Skeletal muscle tissue (tissue), 4 donors: Measurements from ENCODE around the gene TCN1. TPM values are rescaled to one million over a fixed set of nuclear protein-coding genes. Genes with fewer than 3 reads are reported as not detected.
"Not testable (repeated sequence)": the region's sequence is repeated elsewhere in the genome, so short reads cannot be mapped to it uniquely, and the experiment has no call there.

ENCODE experiments used
- H3K27ac ChIP-seq: one replicate; pipeline ENCODE4 v1.7.0; 2013; ENCODE audit warnings: mild to moderate bottlenecking, low read depth, low read length, inconsistent platforms
- H3K27me3 ChIP-seq, 3 donors: one replicate each; pipeline ENCODE4 v1.7.0; 2013; ENCODE audit warnings: low read length in 3 of 3; ENCODE audit not compliant: control insufficient read depth in 3 of 3, insufficient read depth in 3 of 3
- H3K36me3 ChIP-seq, 3 donors: one replicate each; pipeline ENCODE4 v1.7.0; 2013; ENCODE audit warnings: low read length in 3 of 3; ENCODE audit not compliant: control insufficient read depth in 3 of 3, insufficient read depth in 3 of 3
- H3K4me1 ChIP-seq, 3 donors: one replicate each; pipeline ENCODE4 v1.7.0; 2013; ENCODE audit warnings: low read length in 3 of 3, mild to moderate bottlenecking in 3 of 3; ENCODE audit not compliant: control insufficient read depth in 3 of 3, insufficient read depth in 3 of 3
- H3K4me3 ChIP-seq, 3 donors: one replicate each; pipeline ENCODE4 v1.7.0; 2013; ENCODE audit warnings: low read length in 3 of 3
- H3K9ac ChIP-seq, 3 donors: one replicate each; pipeline ENCODE4 v1.7.0; 2013; ENCODE audit warnings: low read length in 3 of 3, mild to moderate bottlenecking in 3 of 3, moderate library complexity in 2 of 3, low read depth in 1 of 3
- H3K9me3 ChIP-seq, 3 donors: one replicate each; pipeline ENCODE4 v1.7.0; 2013; ENCODE audit warnings: low read length in 3 of 3; ENCODE audit not compliant: control insufficient read depth in 3 of 3
- total RNA-seq: library from RNA; depleted of rRNA; stranded (reverse); fragments of >200 nt; gene quantifications from one replicate; pipeline ENCODE4 v1.2.3, GENCODE V29; 2014
- donor health status: Osteomylitis.

TCN1 gene
- total RNA-seq, 1 donor from 2014 or later = 1.6 TPM

GRCh38 chr11:59862252-59862651, 4.0 kb downstream of the TCN1 start:
- Histone ChIP-seq H3K36me3 (no peaks in the 10 kb centered on the region), H3K4me1 (no peaks in the 10 kb centered on the region), H3K27me3 (no peaks in the 10 kb centered on the region), H3K27ac (no peak overlapping the region), H3K9me3 (no peaks in the 10 kb centered on the region), H3K9ac (no peak overlapping the region), H3K4me3 (no peak overlapping the region)

- Histone ChIP-seq H3K4me1 (no peaks in the 10 kb centered on the region), H3K9me3 (no peaks in the 10 kb centered on the region), H3K27ac (no peak overlapping the region), H3K4me3 (no peak overlapping the region), H3K27me3 (no peaks in the 10 kb centered on the region), H3K9ac (no peak overlapping the region), H3K36me3 (no peaks in the 10 kb centered on the region)
Measured at GRCh38 chr11:59859673-59860072, 6.6 kb downstream of the TCN1 start.

GRCh38 chr11:59857439-59858434, 8.6 kb downstream of the TCN1 start:
- Histone ChIP-seq H3K4me3 (no peak overlapping the region), H3K27me3 (no peaks in the 10 kb centered on the region), H3K36me3 (no peaks in the 10 kb centered on the region), H3K9ac (no peak overlapping the region), H3K4me1 (no peaks in the 10 kb centered on the region), H3K9me3 (no peaks in the 10 kb centered on the region), H3K27ac (no peak overlapping the region)

GRCh38 chr11:59854871-59855270, 11.4 kb downstream of the TCN1 start:
- H3K9ac ChIP-seq = no peak overlapping the region
- no peaks in the 10 kb centered on the region for H3K4me1 ChIP-seq
- H3K9me3 ChIP-seq = no peaks in the 10 kb centered on the region
- no peak overlapping the region for H3K4me3 ChIP-seq
- no peaks in the 10 kb centered on the region for H3K36me3 ChIP-seq
- no peaks in the 10 kb centered on the region for H3K27me3 ChIP-seq
- no peak overlapping the region for H3K27ac ChIP-seq

- not testable (repeated sequence) for H3K9me3 ChIP-seq, H3K27me3 ChIP-seq
Measured at GRCh38 chr11:59851416-59851815, 14.9 kb downstream of the TCN1 start.

GRCh38 chr11:59849551-59849950, 16.7 kb downstream of the TCN1 start:
- not testable (repeated sequence) for H3K36me3 ChIP-seq, H3K9ac ChIP-seq, H3K4me1 ChIP-seq, H3K9me3 ChIP-seq, H3K27me3 ChIP-seq, H3K4me3 ChIP-seq, H3K27ac ChIP-seq

More at GRCh38 chr11:59851416-59851815, 14.9 kb downstream of the TCN1 start:
- H3K27ac ChIP-seq, H3K4me1 ChIP-seq, H3K4me3 ChIP-seq, H3K36me3 ChIP-seq, H3K9ac ChIP-seq: not testable (repeated sequence)

GRCh38 chr11:59849129-59849528, 17.2 kb downstream of the TCN1 start:
- Histone ChIP-seq H3K27me3 (no peaks in the 10 kb centered on the region), H3K36me3 (no peaks in the 10 kb centered on the region), H3K4me1 (no peaks in the 10 kb centered on the region), H3K27ac (no peak overlapping the region), H3K4me3 (no peak overlapping the region), H3K9me3 (no peaks in the 10 kb centered on the region), H3K9ac (no peak overlapping the region)

GRCh38 chr11:59848439-59848838, 17.8 kb downstream of the TCN1 start:
- not testable (repeated sequence) for H3K4me1 ChIP-seq, H3K9ac ChIP-seq, H3K4me3 ChIP-seq, H3K27ac ChIP-seq, H3K9me3 ChIP-seq, H3K27me3 ChIP-seq, H3K36me3 ChIP-seq

- Histone ChIP-seq H3K36me3 (no peaks in the 10 kb centered on the region), H3K27me3 (no peaks in the 10 kb centered on the region), H3K4me1 (no peaks in the 10 kb centered on the region), H3K27ac (no peak overlapping the region), H3K4me3 (no peak overlapping the region), H3K9ac (no peak overlapping the region), H3K9me3 (no peaks in the 10 kb centered on the region)
Measured at GRCh38 chr11:59847626-59848025, 18.7 kb downstream of the TCN1 start.

GRCh38 chr11:59846556-59846955, 19.7 kb downstream of the TCN1 start:
- no peaks in the 10 kb centered on the region for H3K27me3 ChIP-seq
- H3K4me3 ChIP-seq = no peak overlapping the region
- H3K9ac ChIP-seq = no peak overlapping the region
- no peaks in the 10 kb centered on the region for H3K9me3 ChIP-seq
- no peaks in the 10 kb centered on the region for H3K36me3 ChIP-seq
- H3K27ac ChIP-seq = no peak overlapping the region
- H3K4me1 ChIP-seq = no peaks in the 10 kb centered on the region
